ENCODE results near the gene TMPRSS6. TPM values are rescaled to one million over a fixed set of nuclear protein-coding genes. Genes with fewer than 3 reads are reported as not detected.

Gene TMPRSS6
- total RNA-seq = not detected

DNA sequence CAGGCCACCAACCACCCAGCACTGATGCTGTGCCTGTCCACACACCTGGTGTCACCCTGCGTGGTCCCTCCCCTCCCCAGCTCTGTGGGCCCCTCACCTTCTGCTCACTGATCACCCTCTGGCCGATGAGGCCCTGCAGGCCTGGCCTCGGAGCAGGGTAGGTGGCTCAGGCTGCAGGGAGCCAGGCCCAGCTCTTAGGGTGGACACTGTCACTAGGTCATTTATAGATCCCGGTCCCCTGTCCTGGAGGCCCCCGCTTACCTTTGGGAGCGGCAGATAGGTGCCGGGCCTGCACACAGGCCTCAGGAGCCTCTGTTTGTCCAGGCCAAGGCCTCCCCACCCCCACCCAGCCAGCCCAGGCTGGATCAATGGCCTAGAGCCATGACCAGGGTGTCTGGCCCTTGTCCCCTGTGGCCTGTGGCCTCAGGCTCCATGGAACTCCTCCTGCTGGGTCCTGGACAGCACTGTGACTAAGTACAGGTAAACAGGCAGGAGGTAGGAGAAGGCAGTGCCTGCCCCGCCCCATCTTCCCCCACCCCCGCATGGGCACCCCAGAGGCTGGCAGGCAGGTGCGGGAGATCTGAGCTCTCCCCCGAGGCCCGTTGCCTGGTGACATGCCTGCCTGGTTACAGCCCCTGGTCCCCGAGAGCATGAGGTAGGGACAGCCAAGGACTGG, at the start of gene TMPRSS6:
Gene TMPRSS6, minus strand, starts transcription at position 472 of the 676 bp plus-strand sequence. CDS start 6,296 bp downstream, outside the sequence.
- H3K9me3 ChIP-seq = no peaks in the 10 kb centered on the region
- no peak within 1 kb of the TSS for H3K4me3 ChIP-seq
- H3K36me3 ChIP-seq = no peaks in the 10 kb centered on the region
- no peaks in the 10 kb centered on the region for H3K4me1 ChIP-seq
- no peak within 1 kb of the TSS for H3K27ac ChIP-seq (replicated peaks in 1 of 4)
- no peak for TF ChIP-seq POLR2A (IDR thresholded peaks at IDR 0.05; ENCODE audit: low read depth)
- no peak for TF ChIP-seq POLR2AphosphoS5 (IDR thresholded peaks at IDR 0.05)
- TF ChIP-seq, protein P1, sequence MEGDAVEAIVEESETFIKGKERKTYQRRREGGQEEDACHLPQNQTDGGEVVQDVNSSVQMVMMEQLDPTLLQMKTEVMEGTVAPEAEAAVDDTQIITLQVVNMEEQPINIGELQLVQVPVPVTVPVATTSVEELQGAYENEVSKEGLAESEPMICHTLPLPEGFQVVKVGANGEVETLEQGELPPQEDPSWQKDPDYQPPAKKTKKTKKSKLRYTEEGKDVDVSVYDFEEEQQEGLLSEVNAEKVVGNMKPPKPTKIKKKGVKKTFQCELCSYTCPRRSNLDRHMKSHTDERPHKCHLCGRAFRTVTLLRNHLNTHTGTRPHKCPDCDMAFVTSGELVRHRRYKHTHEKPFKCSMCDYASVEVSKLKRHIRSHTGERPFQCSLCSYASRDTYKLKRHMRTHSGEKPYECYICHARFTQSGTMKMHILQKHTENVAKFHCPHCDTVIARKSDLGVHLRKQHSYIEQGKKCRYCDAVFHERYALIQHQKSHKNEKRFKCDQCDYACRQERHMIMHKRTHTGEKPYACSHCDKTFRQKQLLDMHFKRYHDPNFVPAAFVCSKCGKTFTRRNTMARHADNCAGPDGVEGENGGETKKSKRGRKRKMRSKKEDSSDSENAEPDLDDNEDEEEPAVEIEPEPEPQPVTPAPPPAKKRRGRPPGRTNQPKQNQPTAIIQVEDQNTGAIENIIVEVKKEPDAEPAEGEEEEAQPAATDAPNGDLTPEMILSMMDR (IDR thresholded peaks at IDR 0.05) = no peak
- no peak for TF ChIP-seq EP300 (IDR thresholded peaks at IDR 0.05)
- peaks cover 0 to 75% (median 0%) of the 10 kb centered on the region in 4 donors for H3K27me3 ChIP-seq
- 92% methylated on average over 5 of the region's 13 CpGs for WGBS
- intact Hi-C loops (cut with DNase I) = no loop called here
- no peak for DNase-seq (ENCODE audit: extremely low spot score)

GRCh38 chr22:37158963-37159290, 49.4 kb upstream of the TMPRSS6 start:
- TF ChIP-seq POLR2AphosphoS5 (IDR thresholded peaks at IDR 0.05) (no peak), POLR2A (IDR thresholded peaks at IDR 0.05; ENCODE audit: low read depth) (no peak), EP300 (IDR thresholded peaks at IDR 0.05) (no peak)
- TF ChIP-seq, protein P1 (IDR thresholded peaks at IDR 0.05) = no peak
- Histone ChIP-seq H3K9me3 (peaks cover 0 to 3% (median 0%) of the 10 kb centered on the region in 4 donors), H3K27me3 (peaks cover 0 to 66% (median 2%) of the 10 kb centered on the region in 4 donors), H3K27ac (replicated peaks in 1 of 4) (no peak overlapping the region), H3K4me1 (no peaks in the 10 kb centered on the region), H3K36me3 (no peaks in the 10 kb centered on the region), H3K4me3 (no peak overlapping the region)
- intact Hi-C loops (cut with DNase I) = loop anchor here (2.0 kb wide), 1 partner anchor 44 kb away; no protein-coding TSS in a partner anchor
- 77% methylated on average over 5 of the region's 5 CpGs for WGBS
- no peak for DNase-seq (ENCODE audit: extremely low spot score)

DNA sequence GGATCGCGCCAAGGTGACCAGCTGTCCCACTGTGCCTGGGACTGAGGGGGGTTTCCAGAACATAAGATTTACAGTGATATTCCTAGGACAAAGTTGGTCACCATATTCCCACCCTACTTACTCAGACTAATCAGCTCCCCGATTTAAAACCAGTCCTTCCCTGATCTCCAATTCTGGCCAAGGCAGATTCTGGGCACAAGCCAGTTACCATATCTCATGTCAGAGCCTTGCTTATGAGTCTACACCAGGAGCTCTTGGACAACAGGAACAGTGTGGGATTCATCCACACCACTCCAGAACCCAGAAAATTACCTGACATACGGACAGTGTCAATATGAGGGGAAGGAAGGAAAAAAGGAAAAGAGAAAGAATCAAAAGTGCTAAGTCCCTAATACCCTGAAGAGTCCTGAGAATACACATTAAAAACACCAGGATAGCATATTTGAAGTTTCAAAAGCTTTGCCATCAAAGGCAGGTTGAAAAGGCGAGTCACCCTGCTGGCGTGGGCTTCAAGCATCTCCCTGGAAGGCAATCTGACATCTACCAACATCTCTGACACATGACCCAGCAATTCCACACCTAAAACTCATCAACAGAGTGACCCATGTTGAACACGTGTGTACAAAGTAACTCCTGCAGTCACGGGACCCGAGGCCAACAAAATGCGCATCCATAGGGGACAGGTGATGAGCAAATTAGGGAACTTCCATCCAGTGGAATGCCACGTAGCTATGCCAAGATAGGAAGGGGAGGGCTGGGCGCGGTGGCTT, 48.2 kb upstream of the TMPRSS6 start:
- Histone ChIP-seq H3K27ac (replicated peaks in 1 of 4) (no peak overlapping the region), H3K4me1 (no peaks in the 10 kb centered on the region), H3K27me3 (peaks cover 0 to 56% (median 2%) of the 10 kb centered on the region in 4 donors), H3K4me3 (no peak overlapping the region), H3K36me3 (no peaks in the 10 kb centered on the region), H3K9me3 (peaks cover 0 to 3% (median 0%) of the 10 kb centered on the region in 4 donors)
- DNase-seq (ENCODE audit: extremely low spot score) = no peak
- TF ChIP-seq EP300 (IDR thresholded peaks at IDR 0.05) (no peak), POLR2AphosphoS5 (IDR thresholded peaks at IDR 0.05) (no peak), POLR2A (IDR thresholded peaks at IDR 0.05; ENCODE audit: low read depth) (no peak)
- TF ChIP-seq, protein P1 (IDR thresholded peaks at IDR 0.05) = no peak
- intact Hi-C loops (cut with DNase I) = loop anchor here (2.0 kb wide), 1 partner anchor 45 kb away; no protein-coding TSS in a partner anchor
- 83% methylated on average over 13 of the region's 13 CpGs for WGBS

GRCh38 chr22:37156686-37157435, 47.3 kb upstream of the TMPRSS6 start:
- no peaks in the 10 kb centered on the region for H3K4me1 ChIP-seq
- H3K4me3 ChIP-seq = no peak overlapping the region
- TF ChIP-seq EP300 (IDR thresholded peaks at IDR 0.05) (no peak), POLR2A (IDR thresholded peaks at IDR 0.05; ENCODE audit: low read depth) (no peak), POLR2AphosphoS5 (IDR thresholded peaks at IDR 0.05) (no peak)
- TF ChIP-seq, protein P1 (IDR thresholded peaks at IDR 0.05) = no peak
- H3K27me3 ChIP-seq = peaks cover 0 to 51% (median 0%) of the 10 kb centered on the region in 4 donors
- H3K27ac ChIP-seq (replicated peaks in 1 of 4) = no peak overlapping the region
- DNase-seq (ENCODE audit: extremely low spot score) = no peak
- 82% methylated on average over 12 of the region's 13 CpGs for WGBS
- H3K36me3 ChIP-seq = no peaks in the 10 kb centered on the region
- peaks cover 0 to 3% (median 0%) of the 10 kb centered on the region in 4 donors for H3K9me3 ChIP-seq
- intact Hi-C loops (cut with DNase I) = no loop called here

Data from esophagus muscularis mucosa (tissue), 4 donors.